Gastrocnemius medialis (tissue), 4 donors: ENCODE measurements around the gene KCNT1. TPM values are rescaled to one million over a fixed set of nuclear protein-coding genes. Genes with fewer than 3 reads are reported as not detected.

Experiments used
- ATAC-seq, 2 donors: fragments of 150-250 bp; one replicate each; pipeline ENCODE4 v1.9.1; 2016
- DNase-seq, 2 donors: peaks; one replicate each; pipeline ENCODE4 v3.0.0-alpha.2; 2019
- H3K27ac ChIP-seq, 4 donors: fragments of 200-600 bp; sonication (generic); 1 replicate in 1 of 4; 2 replicates in 3 of 4; pipeline ENCODE4 v1.5.1; 2016 to 2018; ENCODE audit warnings: mild to moderate bottlenecking in 2 of 4, moderate library complexity in 1 of 4
- H3K27me3 ChIP-seq, 3 donors: fragments of 200-600 bp; sonication (generic) in 2 of 3; 1 replicate in 1 of 3; 2 replicates in 2 of 3; pipeline versions ENCODE4 v1.5.1 to v1.6.0; 2016 to 2019; ENCODE audit warnings: mild to moderate bottlenecking in 1 of 3, moderate library complexity in 1 of 3
- H3K36me3 ChIP-seq, 2 donors: fragments of 200-600 bp; sonication (generic) in 1 of 2; one replicate each; pipeline ENCODE4 v1.5.1; 2017 to 2018
- H3K4me1 ChIP-seq, 2 donors: fragments of 200-600 bp; sonication (generic) in 1 of 2; one replicate each; pipeline ENCODE4 v1.5.1; 2016 to 2017; ENCODE audit warnings: mild to moderate bottlenecking in 2 of 2
- H3K4me3 ChIP-seq, 4 donors: fragments of 200-600 bp; sonication (generic) in 3 of 4; 1 replicate in 1 of 4; 2 replicates in 3 of 4; pipeline ENCODE4 v1.5.1; 2016 to 2019; ENCODE audit warnings: mild to moderate bottlenecking in 2 of 4
- H3K9me3 ChIP-seq, 3 donors: fragments of 200-600 bp; sonication (generic) in 2 of 3; 1 replicate in 1 of 3; 2 replicates in 2 of 3; pipeline ENCODE4 v1.5.1; 2016 to 2019
- CTCF ChIP-seq, 5 experiments: fragments of 450-650 bp in 3 of 5; fragments of 200-600 bp in 2 of 5; sonication (generic) in 2 of 5; IDR thresholded peaks in 4 of 5; conservative IDR thresholded peaks in 1 of 5; 1 replicate in 4 of 5; 2 replicates in 1 of 5; pipeline ENCODE4 v1.5.1; 2016 to 2019; ENCODE audit warnings: antibody characterized with exemption in 5 of 5, mild to moderate bottlenecking in 3 of 5, moderate library complexity in 3 of 5
- POLR2A ChIP-seq, 2 donors: fragments of 450-650 bp; IDR thresholded peaks; one replicate each; pipeline ENCODE4 v1.6.1; 2017; ENCODE audit warnings: antibody characterized with exemption in 2 of 2, mild to moderate bottlenecking in 2 of 2, moderate library complexity in 2 of 2
- in situ Hi-C, 4 donors: fragments of 200-750 bp; cut with MboI; loops; one replicate each; pipeline versions ENCODE4 v1.15.0 to v1.8.0; 2017; ENCODE audit warnings: low sequenced_read_pairs in 4 of 4
- intact Hi-C: fragments of 100-400 bp; cut with DNase I; formaldehyde crosslinking; loops from one replicate; pipeline ENCODE4 v1.15.1; 2023; ENCODE audit warnings: low total_unique reads
- total RNA-seq, 4 donors: library from RNA; depleted of rRNA; stranded (reverse); fragments of >200 nt; gene quantifications; one replicate each; pipeline versions ENCODE4 v1.1.0 to v1.2.3, GENCODE V29; 2016

The KCNT1 gene
- total RNA-seq, 4 donors from 2014 or later: 2.3 to 8.7 (median 5.3) TPM

- Histone ChIP-seq H3K9me3 (no peaks in the 10 kb centered on the region), H3K4me1 (no peaks in the 10 kb centered on the region), H3K36me3 (no peaks in the 10 kb centered on the region), H3K27me3 (no peaks in the 10 kb centered on the region), H3K27ac (no peak overlapping the region), H3K4me3 (no peak overlapping the region)
- in situ Hi-C loops: no loop called here
- intact Hi-C loops: no loop called here
- DNase-seq: no peak
- no peak for ATAC-seq
- TF ChIP-seq CTCF (IDR thresholded peaks at IDR 0.05 in 4 of 5, conservative IDR thresholded peaks at IDR 0.05 in 1 of 5) (no peak), POLR2A (IDR thresholded peaks at IDR 0.05) (no peak)
Measured at GRCh38 chr9:135773530-135774238, 71.7 kb downstream of the KCNT1 start.

GRCh38 chr9:135774239-135774747 is 72.3 kb downstream of the KCNT1 start:
- Histone ChIP-seq H3K4me3 (no peak overlapping the region), H3K4me1 (no peaks in the 10 kb centered on the region), H3K36me3 (no peaks in the 10 kb centered on the region), H3K9me3 (no peaks in the 10 kb centered on the region), H3K27me3 (no peaks in the 10 kb centered on the region), H3K27ac (no peak overlapping the region)
- intact Hi-C loops: no loop called here
- ATAC-seq: no peak
- in situ Hi-C loops: no loop called here
- TF ChIP-seq CTCF (IDR thresholded peaks at IDR 0.05 in 4 of 5, conservative IDR thresholded peaks at IDR 0.05 in 1 of 5): no peak
- no peak for DNase-seq

- no peak overlapping the region for H3K4me3 ChIP-seq
- H3K4me1 ChIP-seq: no peaks in the 10 kb centered on the region
- no peaks in the 10 kb centered on the region for H3K9me3 ChIP-seq
- in situ Hi-C loops: no loop called here
- H3K27ac ChIP-seq: no peak overlapping the region
- no peaks in the 10 kb centered on the region for H3K36me3 ChIP-seq
- intact Hi-C loops: no loop called here
- TF ChIP-seq CTCF (IDR thresholded peaks at IDR 0.05 in 4 of 5, conservative IDR thresholded peaks at IDR 0.05 in 1 of 5): no peak
- TF ChIP-seq POLR2A (IDR thresholded peaks at IDR 0.05): no peak
- no peaks in the 10 kb centered on the region for H3K27me3 ChIP-seq
- ATAC-seq (no peak), DNase-seq (no peak)
Measured at GRCh38 chr9:135774794-135775525, 73.0 kb downstream of the KCNT1 start.

- Histone ChIP-seq H3K27me3 (no peaks in the 10 kb centered on the region), H3K4me1 (no peaks in the 10 kb centered on the region), H3K36me3 (no peaks in the 10 kb centered on the region), H3K9me3 (no peaks in the 10 kb centered on the region), H3K4me3 (no peak overlapping the region), H3K27ac (no peak overlapping the region)
- in situ Hi-C loops: no loop called here
- TF ChIP-seq POLR2A (IDR thresholded peaks at IDR 0.05) (no peak), CTCF (IDR thresholded peaks at IDR 0.05 in 4 of 5, conservative IDR thresholded peaks at IDR 0.05 in 1 of 5) (no peak)
- intact Hi-C loops: no loop called here
- DNase-seq: no peak
- ATAC-seq: no peak
Measured at GRCh38 chr9:135775911-135776310, 73.9 kb downstream of the KCNT1 start.
